GM21619 (cell line): ENCODE results near the gene CCDC196.
A peak's percentile ranks its signal among the peaks of the same experiment; 100 is the strongest.
"Not testable (repeated sequence)": the region's sequence is repeated elsewhere in the genome, so short reads cannot be mapped to it uniquely, and the experiment has no call there.

Source experiments
- ATAC-seq: cut with Tn5 transposase; IDR thresholded peaks from one replicate; pipeline ENCODE4 v1.9.1; 2021; ENCODE audit not compliant: unreplicated experiment

CCDC196 gene

GRCh38 chr14:66495218-66496098, 9.3 kb downstream of the CCDC196 start:
- peak; percentile 80 for ATAC-seq

- ATAC-seq, result no peak
Observed at GRCh38 chr14:66496188-66496807, 10.1 kb downstream of the CCDC196 start.

- ATAC-seq, result no peak
Observed at GRCh38 chr14:66496911-66497310, 10.7 kb downstream of the CCDC196 start.

GRCh38 chr14:66498311-66498710, 12.1 kb downstream of the CCDC196 start:
- ATAC-seq, result no peak

- ATAC-seq, result no peak
Observed at GRCh38 chr14:66501592-66501991, 15.4 kb downstream of the CCDC196 start.

GRCh38 chr14:66502836-66503235, 16.7 kb downstream of the CCDC196 start:
- not testable (repeated sequence) for ATAC-seq

- ATAC-seq, result no peak
Observed at GRCh38 chr14:66503532-66503931, 17.4 kb downstream of the CCDC196 start.

- ATAC-seq, result peak; percentile 16
Observed at GRCh38 chr14:66507181-66507721, 21.1 kb downstream of the CCDC196 start.

- ATAC-seq, result peak; percentile 77
Observed at GRCh38 chr14:66507722-66508546, 21.8 kb downstream of the CCDC196 start, which contains the start of gene GPHN. GPHN (plus strand) TSS chr14:66508147.

- peak; percentile 0 for ATAC-seq
Observed at GRCh38 chr14:66508547-66508845, 22.3 kb downstream of the CCDC196 start.

- ATAC-seq, result peak; percentile 30
Observed at GRCh38 chr14:66508846-66509621, 22.9 kb downstream of the CCDC196 start.

GRCh38 chr14:66509874-66510273, 23.7 kb downstream of the CCDC196 start:
- no peak for ATAC-seq

- peak; percentile 26 for ATAC-seq
Observed at GRCh38 chr14:66511849-66512248, 25.7 kb downstream of the CCDC196 start.

- no peak for ATAC-seq
Observed at GRCh38 chr14:66514213-66514612, 28.0 kb downstream of the CCDC196 start.

GRCh38 chr14:66530526-66530925, 44.4 kb downstream of the CCDC196 start:
- ATAC-seq, result no peak

- no peak for ATAC-seq
Observed at GRCh38 chr14:66539034-66539433, 52.9 kb downstream of the CCDC196 start.

GRCh38 chr14:66540038-66540437, 53.9 kb downstream of the CCDC196 start:
- no peak for ATAC-seq

- ATAC-seq, result no peak
Observed at GRCh38 chr14:66541627-66542026, 55.5 kb downstream of the CCDC196 start.

GRCh38 chr14:66543996-66544395, 57.8 kb downstream of the CCDC196 start:
- ATAC-seq, result no peak

- ATAC-seq, result not testable (repeated sequence)
Observed at GRCh38 chr14:66545191-66545590, 59.0 kb downstream of the CCDC196 start.
